GM12892 (cell line): ENCODE measurements around the gene RPS16.

Experiments used
- DNase-seq: peaks from one replicate; pipeline ENCODE4 v3.0.0; 2011; ENCODE audit not compliant: insufficient read length
- FAIRE-seq: peaks from 2 replicates; lab custom pipeline; 2011; peaks lifted over from hg19 to GRCh38; lab: Jason Lieb, UNC
- POLR2A ChIP-seq: IDR thresholded peaks from 2 replicates; pipeline ENCODE4 v1.6.1; 2011; ENCODE audit warnings: low read depth, low read length, control low read depth
- POLR2AphosphoS5 ChIP-seq: IDR thresholded peaks from 2 replicates; pipeline ENCODE4 v1.6.1; 2011; ENCODE audit warnings: low read depth, low read length, control low read depth
- TAF1 ChIP-seq: IDR thresholded peaks from 2 replicates; pipeline ENCODE4 v1.6.1; 2011; ENCODE audit warnings: low read depth, mild to moderate bottlenecking, control low read depth, low read length, borderline replicate concordance

Gene RPS16

DNA sequence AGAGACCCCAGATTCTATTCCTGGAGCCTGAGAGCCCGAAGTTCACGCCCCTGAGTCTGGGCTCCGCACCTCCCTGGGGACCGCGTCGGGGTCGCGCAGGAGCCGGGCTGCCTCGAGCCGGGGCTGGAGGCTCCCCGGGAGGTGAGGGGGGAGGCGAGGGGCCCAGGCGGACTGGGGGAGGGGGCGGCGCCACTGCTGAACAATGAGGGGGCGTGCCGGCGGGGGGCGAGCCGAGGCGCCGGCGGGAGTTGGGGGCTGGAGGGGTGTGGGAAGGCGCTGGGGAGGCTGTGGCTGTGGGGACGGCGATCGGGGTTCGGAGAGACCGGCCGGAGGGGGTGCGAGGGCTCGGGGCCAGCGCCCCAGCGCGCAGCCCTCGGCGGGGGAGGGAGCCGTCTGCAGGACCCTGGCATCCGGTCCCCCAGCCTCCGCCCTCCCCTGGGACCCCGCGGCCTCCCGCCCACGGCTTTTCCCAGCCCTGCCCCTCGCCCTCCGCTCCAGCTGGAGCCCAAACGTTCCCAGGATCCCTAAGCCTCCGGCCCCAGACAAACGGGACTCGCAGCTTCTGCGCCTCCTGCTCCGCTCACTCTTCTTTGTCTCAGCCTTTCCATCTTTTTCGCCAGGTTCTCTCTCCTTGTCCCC lies 22.4 kb downstream of the RPS16 start:
- FAIRE-seq: peak; percentile 65
- no peak for TF ChIP-seq TAF1
- TF ChIP-seq POLR2AphosphoS5: no peak
- TF ChIP-seq POLR2A: peak; percentile 38; the same call in 1 of the 2 replicates
- no peak for DNase-seq

DNA sequence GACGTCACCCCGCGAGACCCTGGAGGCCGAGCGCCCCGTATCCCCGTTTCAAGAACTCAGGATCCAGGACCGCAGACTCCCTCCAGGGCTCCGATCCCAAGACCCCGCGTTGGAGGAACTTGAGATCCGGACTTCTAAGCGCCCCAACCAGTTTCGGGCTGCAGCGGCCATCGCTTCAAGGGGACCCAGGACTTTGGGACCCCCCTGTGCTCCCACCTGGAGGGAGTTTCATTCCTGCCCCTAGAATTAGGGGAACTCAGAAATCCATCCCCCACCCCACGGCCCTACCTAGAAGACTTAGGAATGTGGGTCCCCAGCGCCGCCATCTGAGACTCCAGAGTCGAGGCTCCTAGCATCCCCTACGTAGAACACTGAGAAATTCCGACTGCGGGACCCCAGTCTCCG lies 22.9 kb downstream of the RPS16 start:
- DNase-seq (no peak), FAIRE-seq (no peak)
- TF ChIP-seq POLR2AphosphoS5 (no peak), TAF1 (no peak)

DNA sequence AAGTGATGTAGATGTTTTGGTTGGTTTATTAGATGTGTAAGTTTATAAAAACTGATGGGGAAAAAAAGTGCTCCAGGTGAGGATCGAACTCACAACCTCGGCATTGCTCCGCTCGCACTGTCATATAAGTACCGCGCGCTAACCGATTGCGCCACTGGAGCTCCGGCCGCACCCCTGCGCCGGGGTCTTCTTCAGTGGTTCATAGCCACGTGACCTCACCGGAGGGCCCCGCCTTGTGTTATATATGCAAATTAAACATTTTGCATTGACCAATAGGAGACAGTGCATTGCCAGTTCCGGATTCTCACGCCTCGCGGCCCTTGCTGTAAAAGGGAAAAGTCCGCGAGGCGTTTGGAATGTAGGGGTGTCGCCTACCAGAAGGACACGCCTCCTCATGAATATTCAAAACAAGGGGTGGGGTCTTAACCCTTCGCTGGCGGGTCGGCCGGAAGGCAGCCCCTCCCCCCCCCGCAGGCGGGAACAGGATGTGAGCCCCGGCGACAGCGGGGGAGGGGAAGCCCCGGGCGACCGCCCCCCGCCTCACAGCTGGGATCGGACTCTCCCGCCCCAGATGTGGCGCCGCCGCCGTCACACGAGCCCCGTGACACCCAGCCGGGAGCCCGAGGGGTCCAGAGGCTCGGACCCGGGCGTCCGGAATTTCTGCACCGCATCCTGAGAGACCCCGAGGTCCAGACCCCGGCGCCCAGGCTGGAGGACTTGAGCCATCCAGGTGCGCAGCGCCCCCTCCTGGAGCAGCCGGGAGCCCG lies 23.5 kb downstream of the RPS16 start, which contains the start of gene PLEKHG2:
Gene PLEKHG2 (plus strand): TSS at position 570 of the 767 bp plus-strand sequence. CDS start 1,418 bp downstream, outside the sequence.
- peak; percentile 85 for TF ChIP-seq POLR2A
- TF ChIP-seq POLR2AphosphoS5: peak; percentile 80
- TF ChIP-seq TAF1: no peak
- DNase-seq: peak; percentile 95
- peak; percentile 53 for FAIRE-seq

DNA sequence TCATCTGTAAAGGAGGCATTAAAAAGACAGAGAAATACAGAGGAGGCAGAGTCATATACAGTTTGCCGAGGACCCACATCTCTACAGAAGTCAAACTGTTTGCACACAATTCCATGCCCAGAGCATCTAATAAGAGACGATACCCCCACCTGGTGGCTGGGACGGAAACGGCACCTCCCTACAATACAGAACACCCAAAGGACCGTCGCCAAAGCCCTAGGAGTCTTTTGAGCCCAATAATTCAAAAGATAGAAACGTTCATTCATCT lies 24.0 kb downstream of the RPS16 start:
- TF ChIP-seq POLR2A (no peak), TAF1 (no peak), POLR2AphosphoS5 (no peak)
- FAIRE-seq (peak; percentile 91), DNase-seq (no peak)

DNA sequence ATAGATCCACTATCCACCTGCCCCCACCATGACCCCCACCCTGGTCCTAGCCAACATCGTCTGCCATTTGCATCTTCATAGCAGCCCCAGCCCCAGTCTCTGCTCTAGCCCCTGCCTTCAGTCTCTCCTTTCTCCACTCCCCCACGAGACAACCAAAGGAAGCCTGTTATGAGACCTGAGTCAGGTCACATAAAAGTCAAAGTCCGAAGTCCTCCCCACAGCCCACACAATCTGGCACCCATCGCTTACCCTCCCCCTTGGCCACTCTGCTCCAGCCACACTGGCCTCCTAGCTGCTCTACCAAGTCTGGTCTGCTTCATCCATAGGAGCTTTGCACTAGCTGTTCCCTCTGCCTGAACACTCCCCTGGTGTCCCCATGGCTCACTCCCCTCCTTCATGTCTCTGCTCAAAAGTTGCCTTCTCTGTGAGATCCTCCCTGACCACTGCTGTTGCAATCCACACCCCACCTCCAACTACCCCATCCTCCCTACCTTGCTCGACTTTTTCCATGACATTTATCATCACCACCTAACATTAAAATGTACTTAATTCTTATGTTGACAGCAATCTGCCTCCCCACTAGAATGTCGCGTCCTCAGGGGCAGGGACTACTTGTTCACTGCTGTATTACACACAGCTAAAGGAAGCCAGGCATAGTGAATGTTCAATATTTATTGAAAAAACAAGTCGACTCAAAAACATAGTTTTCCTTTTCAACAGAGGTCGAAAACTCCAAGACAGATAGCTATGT lies 24.5 kb downstream of the RPS16 start:
- peak; percentile 73; the same call in 1 of the 2 replicates for TF ChIP-seq POLR2A
- TF ChIP-seq TAF1: no peak
- no peak for TF ChIP-seq POLR2AphosphoS5
- no peak for DNase-seq
- FAIRE-seq: peak; percentile 85

DNA sequence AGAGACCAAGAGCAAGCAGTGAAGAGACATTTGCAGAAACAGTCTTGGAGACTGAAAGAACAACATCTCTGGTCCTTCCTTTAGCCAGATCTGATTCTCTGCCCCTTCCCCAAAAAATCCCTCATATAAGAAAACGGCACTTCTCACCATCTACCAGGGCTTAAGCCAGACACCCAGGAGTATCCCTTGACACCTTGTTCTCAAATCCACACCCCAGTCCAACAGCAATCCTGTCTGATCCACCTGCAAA lies 25.0 kb downstream of the RPS16 start:
- FAIRE-seq (no peak), DNase-seq (no peak)
- TF ChIP-seq TAF1: no peak
- TF ChIP-seq POLR2A: no peak
- no peak for TF ChIP-seq POLR2AphosphoS5

DNA sequence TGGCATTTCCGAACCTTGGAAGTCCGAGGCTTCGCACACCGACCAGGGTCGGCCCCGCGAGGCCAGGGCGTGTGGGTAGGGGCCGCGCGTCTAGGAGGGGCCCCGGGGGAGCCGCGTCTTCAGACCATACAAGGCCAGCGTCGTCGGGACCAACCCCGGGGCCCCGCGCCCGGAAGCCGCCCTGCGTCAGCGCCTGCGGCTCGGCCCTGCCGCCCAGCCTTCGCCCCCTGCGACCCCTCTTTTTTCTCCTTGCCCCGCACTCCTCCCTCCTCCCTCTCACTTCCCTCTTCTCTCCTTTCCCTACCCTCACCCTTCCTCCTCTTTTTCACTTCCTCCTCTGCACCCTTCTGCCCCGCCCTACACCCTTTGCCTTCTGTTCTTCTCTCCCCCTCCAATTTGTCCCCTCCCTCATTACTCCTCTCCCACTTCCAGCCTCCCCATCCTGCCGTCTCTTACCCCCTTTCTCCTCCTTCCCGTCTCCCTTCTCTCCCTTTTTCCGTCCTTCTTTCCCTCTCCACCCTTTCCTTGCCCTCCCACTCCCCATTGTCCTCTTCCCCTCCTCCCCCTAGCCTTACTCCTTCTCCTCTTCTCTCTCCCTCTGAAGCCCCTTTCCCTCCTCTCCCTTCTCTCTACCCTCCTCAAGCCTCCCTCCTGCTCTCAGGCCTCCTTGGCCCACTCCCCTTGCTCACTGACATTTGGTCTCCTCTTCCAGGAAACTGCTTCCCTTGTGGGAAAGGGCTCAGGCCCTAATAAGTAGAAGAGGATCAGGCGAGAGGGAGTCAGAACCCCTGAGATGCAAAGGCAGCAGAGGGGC lies 25.5 kb downstream of the RPS16 start:
- DNase-seq: no peak
- TF ChIP-seq POLR2AphosphoS5: peak; percentile 95
- peak; percentile 70; the same call in 1 of the 2 replicates for TF ChIP-seq POLR2A
- no peak for TF ChIP-seq TAF1
- FAIRE-seq: peak; percentile 93

DNA sequence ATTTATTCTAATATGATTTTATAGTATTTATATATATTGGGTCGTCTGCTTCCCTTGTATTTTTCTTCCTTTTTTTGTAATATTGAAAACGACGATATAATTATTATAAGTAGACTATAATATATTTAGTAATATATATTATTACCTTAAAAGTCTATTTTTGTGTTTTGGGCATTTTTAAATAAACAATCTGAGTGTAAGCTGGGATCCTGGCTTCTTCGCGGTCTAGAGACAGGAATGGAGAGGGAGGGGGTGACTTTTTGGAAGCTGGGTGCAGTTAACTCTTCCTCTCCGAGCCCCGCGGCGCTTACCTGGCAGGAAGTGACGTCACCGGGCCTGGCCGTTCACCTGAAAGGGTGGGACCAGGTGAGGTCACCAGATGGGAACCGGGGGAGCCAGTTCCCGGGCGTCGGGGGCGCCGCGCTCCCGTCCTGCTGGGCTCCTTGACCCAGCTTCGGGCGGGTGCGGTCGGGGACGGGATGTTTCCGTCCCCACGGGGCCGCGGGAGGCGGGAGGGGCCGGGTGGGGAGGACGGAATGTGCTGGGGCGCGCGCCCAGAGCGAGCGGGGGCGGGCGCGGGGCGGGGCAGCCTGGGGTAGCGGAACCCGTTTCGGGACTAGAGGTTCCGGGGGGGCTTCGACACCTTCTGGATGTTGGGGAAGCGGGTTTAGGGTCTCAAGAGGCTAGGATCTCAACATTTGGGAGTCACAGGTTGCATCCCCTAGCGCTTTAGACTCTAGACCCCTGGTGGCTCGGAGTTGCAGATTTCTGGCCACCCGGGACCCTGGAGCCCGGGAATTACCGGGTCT lies 26.3 kb downstream of the RPS16 start:
- TF ChIP-seq POLR2AphosphoS5: peak; percentile 97
- no peak for TF ChIP-seq TAF1
- peak; percentile 87 for TF ChIP-seq POLR2A
- peak; percentile 70 for FAIRE-seq
- no peak for DNase-seq

DNA sequence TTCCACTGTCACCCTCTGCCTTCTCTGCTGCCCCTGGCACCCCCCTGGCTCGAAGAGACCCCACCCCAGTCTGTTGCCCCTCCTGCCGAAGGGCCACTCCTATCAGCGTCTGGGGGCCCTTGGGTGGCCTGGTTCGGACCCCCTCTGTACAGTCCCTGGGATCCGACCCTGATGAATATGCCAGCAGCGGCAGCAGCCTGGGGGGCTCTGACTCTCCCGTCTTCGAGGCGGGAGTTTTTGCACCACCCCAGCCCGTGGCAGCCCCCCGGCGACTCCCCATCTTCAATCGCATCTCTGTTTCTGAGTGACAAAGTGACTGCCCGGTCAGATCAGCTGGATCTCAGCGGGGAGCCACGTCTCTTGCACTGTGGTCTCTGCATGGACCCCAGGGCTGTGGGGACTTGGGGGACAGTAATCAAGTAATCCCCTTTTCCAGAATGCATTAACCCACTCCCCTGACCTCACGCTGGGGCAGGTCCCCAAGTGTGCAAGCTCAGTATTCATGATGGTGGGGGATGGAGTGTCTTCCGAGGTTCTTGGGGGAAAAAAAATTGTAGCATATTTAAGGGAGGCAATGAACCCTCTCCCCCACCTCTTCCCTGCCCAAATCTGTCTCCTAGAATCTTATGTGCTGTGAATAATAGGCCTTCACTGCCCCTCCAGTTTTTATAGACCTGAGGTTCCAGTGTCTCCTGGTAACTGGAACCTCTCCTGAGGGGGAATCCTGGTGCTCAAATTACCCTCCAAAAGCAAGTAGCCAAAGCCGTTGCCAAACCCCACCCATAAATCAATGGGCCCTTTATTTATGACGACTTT lies 27.1 kb downstream of the RPS16 start:
- FAIRE-seq (no peak), DNase-seq (no peak)
- TF ChIP-seq POLR2A (peak; percentile 63; the same call in 1 of the 2 replicates), POLR2AphosphoS5 (no peak), TAF1 (no peak)
